ENCODE data around the gene UMAD1.

UMAD1 gene

DNA sequence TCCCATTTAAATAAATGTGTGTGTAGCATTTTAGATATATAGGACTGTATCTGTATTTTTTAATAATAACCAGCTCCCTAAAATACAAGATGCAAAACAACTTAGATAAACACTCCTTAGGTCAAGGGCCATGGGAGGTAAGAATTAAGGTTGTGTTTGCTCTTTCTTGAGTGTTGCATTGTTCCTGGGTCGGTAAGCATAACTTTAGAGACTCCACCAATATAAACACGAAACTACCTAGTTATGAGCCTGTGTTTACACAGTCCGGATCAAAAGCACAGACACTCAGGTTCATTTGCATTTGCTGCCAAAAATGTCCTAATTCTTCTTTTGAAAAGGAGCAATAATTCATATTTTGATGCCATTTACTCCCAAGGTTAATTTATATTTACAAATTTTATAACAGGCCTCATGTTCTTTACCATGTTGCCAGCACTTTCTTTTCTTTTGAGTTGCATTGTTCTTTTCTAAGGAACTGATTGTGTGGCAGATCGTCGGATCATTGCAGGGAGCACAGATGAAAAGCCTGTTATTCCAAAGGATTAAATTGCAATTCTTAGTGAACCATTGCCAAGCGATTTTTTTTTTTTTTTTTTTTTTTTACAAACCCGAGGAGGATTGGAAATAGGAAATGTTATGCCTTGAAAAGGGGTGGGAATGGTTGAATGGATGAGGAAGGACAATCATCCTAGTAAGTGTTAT, 282.3 kb downstream of the UMAD1 start:
- DNase-seq (ENCODE audit: low spot score): no peak

- DNase-seq (ENCODE audit: low spot score): no peak
Observed at GRCh38 chr7:7923818-7924217, 283.3 kb downstream of the UMAD1 start.

DNA sequence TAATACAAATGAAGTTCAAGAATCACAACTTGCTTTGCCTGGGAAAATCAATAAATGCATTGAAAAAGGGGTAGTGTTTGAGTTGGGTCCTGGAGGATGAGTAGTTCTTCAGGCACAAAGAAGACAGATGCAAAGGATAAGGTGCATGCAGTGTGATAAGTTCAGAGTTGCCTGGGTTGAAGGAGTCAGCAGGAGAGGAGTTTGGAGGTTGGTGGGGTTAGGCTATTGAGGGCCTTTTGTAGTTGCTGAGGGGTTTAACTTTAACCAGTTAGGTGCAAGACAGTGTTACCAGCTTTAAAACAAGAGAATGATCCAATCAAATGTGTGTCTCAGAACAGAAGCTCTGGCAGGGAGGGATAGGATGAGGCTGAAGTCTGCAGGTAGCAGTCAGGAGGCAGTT, 283.8 kb downstream of the UMAD1 start:
- DNase-seq (ENCODE audit: low spot score): no peak
